GM18907 (cell line): ENCODE measurements around the gene ARHGEF37.
"Not testable (repeated sequence)": the region's sequence is repeated elsewhere in the genome, so short reads cannot be mapped to it uniquely, and the experiment has no call there.

Experiments
- ATAC-seq: cut with Tn5 transposase; IDR thresholded peaks from one replicate; pipeline ENCODE4 v1.9.1; 2021; ENCODE audit warnings: mild to moderate bottlenecking, moderate library complexity; ENCODE audit not compliant: unreplicated experiment

Gene ARHGEF37

DNA sequence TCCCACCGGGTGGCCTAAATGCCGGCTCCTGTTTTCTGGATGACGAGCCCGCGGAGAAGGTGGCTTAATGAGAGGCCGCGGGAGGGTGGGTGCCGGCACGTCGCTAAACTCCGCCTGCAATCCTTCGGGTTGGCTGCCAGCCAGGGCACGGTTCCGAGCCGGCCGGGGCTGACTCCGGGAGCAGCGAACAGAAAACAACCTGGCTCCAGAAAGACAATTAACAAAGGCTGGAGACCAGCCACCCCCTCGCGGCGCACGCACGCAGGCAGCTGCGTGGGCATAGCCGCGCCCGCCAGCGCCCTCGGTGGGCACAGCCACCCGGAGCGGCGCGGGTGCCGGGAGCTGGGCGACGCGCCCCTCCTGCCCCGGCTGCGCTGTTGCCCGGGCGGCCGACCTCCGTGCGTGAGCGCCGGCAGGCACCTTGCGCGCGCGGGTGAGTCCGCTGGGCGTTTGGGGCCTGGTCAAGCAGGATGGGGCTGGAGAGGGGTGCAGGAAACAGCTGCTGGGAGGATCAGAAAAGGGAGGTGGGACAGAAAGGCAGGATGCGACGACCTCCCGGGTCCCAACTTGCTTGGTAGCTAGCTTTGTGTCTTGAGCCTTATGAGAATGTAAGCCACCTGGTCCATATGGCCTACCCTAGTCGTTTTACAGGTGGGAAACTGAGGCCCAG, at the start of gene ARHGEF37:
ARHGEF37 (plus strand) TSS at position 307 of the 670 bp plus-strand sequence. CDS start 16,272 bp downstream, outside the sequence.
- ATAC-seq: no peak

GRCh38 chr5:149532413-149532812, 48.9 kb upstream of the ARHGEF37 start:
- ATAC-seq: no peak

- not testable (repeated sequence) for ATAC-seq
These were observed 45.5 kb upstream of the ARHGEF37 start for GRCh38 chr5:149535787-149536186.

DNA sequence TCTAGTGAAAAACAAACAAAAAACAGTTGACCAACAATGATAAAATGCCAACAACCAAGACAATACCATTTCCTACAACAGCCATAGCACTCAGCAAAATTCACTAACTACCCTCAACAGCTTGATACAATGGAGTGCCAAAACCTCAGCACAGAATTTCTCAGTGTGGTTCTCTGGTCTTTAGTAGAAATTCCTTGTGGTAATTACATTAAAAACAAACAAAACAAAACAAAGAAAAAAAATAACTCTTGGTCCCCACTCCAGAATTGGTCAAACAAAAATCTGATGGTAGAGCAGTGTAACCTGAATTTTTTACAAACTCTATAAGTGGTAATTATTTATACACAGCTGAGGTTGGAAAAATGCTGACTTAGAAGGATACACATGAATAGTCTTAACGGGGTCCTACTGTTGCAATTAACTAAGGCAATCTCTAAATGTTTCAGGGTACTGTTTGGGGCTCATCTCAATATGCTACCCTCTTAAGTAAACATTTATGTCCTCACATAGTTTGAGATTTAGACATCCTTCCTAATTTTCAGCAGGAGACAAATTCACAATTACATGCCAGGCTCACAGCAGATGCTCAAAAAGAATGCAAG, 43.8 kb upstream of the ARHGEF37 start:
- no peak for ATAC-seq

GRCh38 chr5:149540089-149540488, 41.2 kb upstream of the ARHGEF37 start:
- ATAC-seq: no peak

GRCh38 chr5:149541893-149542292, 39.4 kb upstream of the ARHGEF37 start:
- ATAC-seq: no peak

- no peak for ATAC-seq
These were observed 37.8 kb upstream of the ARHGEF37 start for GRCh38 chr5:149543361-149544027.

- no peak for ATAC-seq
These were observed 37.3 kb upstream of the ARHGEF37 start for GRCh38 chr5:149544028-149544420.

DNA sequence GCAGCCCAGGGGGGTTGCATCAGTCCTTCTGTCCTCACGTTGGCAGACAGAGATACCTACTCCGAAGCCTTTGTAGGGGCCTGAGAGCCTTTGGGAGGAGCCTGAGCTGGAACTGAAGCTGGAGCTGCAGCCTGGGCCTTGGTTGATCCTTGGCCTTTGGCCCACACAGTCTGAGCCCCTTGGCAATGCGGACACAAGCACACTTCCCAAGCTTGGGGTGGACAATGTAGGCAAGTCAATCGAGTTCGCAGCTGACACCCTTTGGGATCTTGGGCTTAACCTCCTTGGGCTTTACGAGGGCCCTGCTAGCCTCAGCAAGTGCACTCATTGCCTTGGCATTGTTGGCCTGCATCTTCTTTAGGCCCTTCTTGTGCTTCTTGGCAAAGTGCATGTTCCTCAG, 36.0 kb upstream of the ARHGEF37 start:
- ATAC-seq: no peak

GRCh38 chr5:149546974-149547373, 34.3 kb upstream of the ARHGEF37 start:
- no peak for ATAC-seq

DNA sequence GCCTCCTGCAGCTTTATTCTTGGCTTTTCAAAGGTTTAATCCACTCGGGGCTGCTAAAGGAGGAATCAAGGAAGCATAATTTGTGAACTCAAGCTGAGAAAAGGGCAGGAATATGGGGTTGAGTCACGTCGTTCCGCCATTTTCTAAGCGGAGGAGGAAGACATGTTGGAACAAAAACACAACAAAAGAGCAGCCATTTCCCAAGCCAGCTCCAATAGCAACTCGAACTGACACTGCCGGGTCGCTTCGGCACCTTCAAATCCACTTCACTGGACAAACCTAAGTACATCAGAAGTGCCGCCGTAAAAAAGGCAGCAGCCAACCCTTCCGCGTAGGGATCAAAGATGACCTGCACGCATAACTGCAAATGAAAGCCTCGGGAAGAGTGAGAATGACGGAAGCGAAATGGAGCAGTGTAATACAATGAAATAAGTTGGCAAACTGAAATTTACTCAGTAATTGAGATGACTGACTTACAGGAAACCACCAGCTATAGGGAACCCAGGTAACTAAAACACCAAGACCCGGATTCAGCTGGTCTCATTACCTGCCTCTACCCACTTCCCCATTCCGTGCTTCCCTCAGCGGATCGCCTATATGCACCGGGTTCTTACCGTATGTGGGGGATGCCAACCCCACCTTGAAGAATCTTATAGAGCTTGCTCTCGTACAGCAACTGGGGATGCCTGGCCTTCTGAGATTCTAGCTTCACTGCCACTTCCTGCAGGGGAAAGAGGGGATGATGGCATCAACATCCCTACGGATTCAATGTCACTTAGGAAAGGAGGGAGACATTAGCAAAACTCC, 31.6 kb upstream of the ARHGEF37 start:
- peak; percentile 35 for ATAC-seq

GRCh38 chr5:149550268-149550583, 31.1 kb upstream of the ARHGEF37 start:
- ATAC-seq: no peak

GRCh38 chr5:149550594-149551226, 30.6 kb upstream of the ARHGEF37 start:
- ATAC-seq: peak; percentile 9

GRCh38 chr5:149551227-149552037, 29.9 kb upstream of the ARHGEF37 start, which contains the start of gene CSNK1A1:
Gene CSNK1A1, minus strand, starts transcription at chr5:149551439. Its CDS starts 475 bp downstream, at chr5:149550964.
- peak; percentile 93 for ATAC-seq

- no peak for ATAC-seq
These were observed 29.2 kb upstream of the ARHGEF37 start for GRCh38 chr5:149552038-149552494.

DNA sequence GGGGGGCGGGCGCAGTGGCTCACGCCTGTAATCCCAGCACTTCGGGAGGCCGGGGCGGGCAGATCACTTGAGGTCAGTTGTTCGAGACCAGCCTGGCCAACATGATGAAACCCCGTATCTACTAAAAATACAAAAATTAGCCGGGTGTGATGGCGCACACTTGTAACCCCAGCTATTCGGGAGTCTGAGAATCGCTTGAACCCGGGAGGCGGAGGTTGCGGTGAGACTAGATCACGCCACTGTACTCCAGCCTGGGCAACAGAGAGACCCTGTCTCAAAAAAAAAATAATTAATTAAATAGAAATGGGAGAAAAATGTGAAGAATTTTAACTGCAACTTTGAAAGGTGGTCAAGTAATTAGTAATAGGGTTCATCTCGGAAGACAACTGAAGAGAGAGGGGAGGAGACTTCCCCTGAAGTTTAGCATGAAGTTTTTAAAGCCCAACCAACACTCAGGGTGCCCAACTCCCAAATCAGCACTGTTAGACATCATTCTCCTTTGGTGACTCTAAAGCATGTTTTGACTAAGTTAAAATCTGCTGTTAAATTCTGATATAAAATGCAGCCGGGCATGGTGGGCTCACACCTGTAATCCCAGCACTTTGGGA, 28.6 kb upstream of the ARHGEF37 start:
- no peak for ATAC-seq

DNA sequence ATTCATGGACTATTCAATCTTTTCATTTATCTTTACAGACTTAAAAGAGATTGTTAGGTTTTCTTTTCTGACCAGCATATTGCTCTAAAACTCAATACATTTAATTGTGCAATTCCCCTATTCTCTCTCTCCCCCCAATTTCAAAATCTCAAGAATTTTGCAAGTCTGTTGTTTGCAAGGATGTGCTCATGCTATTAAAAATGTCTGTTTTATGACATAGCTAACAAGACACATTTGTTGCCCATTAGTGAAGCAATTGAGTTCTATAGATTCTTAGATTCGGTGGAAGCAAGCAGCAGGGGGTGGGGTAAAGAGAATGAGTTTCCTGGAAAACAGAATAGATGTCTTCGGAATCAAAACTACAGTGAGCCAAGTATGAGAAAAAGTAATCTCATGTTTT, 21.6 kb upstream of the ARHGEF37 start:
- no peak for ATAC-seq

DNA sequence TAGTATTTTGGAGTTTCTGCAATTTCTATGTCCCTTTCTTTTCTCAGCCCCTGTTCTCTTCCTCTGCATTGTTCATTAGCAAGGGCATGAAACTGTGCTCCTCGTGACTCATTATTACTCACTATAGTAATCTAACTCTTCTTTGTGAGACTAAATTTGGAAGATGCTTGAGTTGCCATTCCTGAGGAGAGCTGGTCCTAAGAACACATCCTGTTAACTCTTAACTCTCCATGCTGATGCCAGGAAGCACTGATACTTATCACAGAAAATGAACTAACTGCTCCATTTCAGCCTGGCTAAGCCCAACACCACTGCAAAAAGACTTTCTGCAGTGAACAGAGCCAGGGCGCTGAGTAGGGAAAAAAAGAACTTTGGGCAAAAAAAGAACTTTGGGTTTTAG, 19.4 kb upstream of the ARHGEF37 start:
- ATAC-seq: no peak

DNA sequence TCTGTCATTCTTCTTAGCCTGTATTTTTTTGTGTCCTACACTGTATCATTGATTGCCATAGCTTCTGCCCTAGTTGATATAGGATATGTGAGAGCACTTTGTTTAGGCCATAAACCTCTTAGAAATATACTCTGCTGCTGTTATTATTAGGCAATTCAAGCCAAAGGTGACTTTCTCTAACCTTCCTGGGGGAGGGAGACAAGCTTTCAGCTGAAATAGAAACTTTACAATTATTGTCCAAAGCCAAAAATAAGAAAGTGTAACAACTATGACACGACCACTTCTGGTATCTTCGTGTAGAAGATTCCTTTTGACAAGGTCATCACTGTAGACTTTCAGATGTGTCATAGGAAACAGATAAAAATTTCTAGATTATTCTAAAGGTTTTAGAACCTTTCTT, 17.8 kb upstream of the ARHGEF37 start:
- ATAC-seq: no peak
